ENCODE results near the gene NCOA4. TPM values are rescaled to one million over a fixed set of nuclear protein-coding genes. Genes with fewer than 3 reads are reported as not detected.
"Not testable (repeated sequence)": the region's sequence is repeated elsewhere in the genome, so short reads cannot be mapped to it uniquely, and the experiment has no call there.

Gene NCOA4
- total RNA-seq, 1 donor from 2014 or later: 191 TPM

DNA sequence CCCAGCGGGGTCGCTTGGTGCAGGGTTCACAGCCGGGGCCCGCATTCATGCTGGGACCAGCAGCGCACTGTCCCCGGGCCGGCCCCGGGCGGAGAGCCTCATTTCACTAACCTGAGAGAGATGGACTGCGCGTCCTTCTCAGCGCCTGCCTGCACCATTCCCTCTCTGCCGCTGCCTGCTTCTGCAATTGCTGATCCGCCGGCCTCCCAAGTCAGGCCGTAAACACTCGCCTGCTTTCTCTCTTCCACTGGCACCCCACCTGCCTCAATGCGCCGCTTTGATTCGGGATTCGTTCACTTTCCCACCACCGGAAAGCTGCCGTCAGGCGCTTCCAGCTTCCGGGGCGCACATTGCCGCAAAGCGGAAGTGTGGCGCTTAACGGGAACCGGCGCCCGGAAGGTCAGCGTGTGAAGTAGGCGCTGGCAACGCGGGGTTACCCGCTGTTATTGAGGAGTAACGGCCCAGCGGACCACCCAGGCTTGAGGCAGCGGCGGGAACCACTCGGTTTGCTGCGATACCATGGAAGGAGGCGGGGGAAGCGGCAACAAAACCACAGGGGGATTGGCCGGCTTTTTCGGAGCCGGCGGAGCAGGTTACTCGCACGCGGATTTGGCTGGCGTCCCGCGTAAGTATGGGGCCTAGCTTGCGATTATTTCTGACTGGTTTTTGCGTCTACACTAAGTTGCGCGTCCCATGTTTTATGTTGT is 58.2 kb downstream of the NCOA4 start, which contains the start of gene TIMM23:
Gene TIMM23, plus strand, starts transcription at position 384 of the 707 bp plus-strand sequence. Its CDS starts 136 bp downstream, at position 520.
- not testable (repeated sequence) for H3K9me3 Mint-ChIP-seq (ENCODE audit: unreplicated experiment); H3K36me3 Mint-ChIP-seq (ENCODE audit: low read depth, unreplicated experiment)
- Mint-ChIP-seq H3K27ac (ENCODE audit: unreplicated experiment) (peak within 1 kb of the TSS; percentile 96), H3K4me3 (ENCODE audit: unreplicated experiment) (peak within 1 kb of the TSS; percentile 99), H3K27me3 (ENCODE audit: unreplicated experiment) (peaks cover 11% of the 10 kb centered on the region), H3K4me1 (ENCODE audit: unreplicated experiment) (peaks cover 20% of the 10 kb centered on the region)
- peak; percentile 87 for DNase-seq (ENCODE audit: low spot score)

DNA sequence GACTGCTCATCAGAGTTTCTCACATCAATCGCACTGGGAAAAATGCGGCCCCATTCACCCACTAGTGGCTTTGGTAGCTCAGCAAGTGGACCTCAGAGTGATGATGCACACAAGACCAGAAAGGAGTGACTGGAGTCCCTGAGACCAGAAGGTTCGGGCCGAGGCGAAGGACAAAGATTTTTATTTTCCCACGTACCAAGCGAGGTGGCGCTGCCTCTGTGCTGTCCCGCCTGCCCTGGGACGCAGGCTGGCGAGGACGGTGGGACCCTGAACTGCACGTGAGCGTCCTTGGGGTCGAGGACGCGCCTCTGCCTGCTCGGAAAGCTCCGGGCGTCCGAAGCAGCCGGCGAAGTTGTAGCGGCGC is 58.7 kb downstream of the NCOA4 start:
- Mint-ChIP-seq H3K27me3 (ENCODE audit: unreplicated experiment) (peaks cover 11% of the 10 kb centered on the region), H3K27ac (ENCODE audit: unreplicated experiment) (peak overlapping the region; percentile 96), H3K4me3 (ENCODE audit: unreplicated experiment) (peak overlapping the region; percentile 99), H3K4me1 (ENCODE audit: unreplicated experiment) (peaks cover 20% of the 10 kb centered on the region)
- H3K36me3 Mint-ChIP-seq (ENCODE audit: low read depth, unreplicated experiment); H3K9me3 Mint-ChIP-seq (ENCODE audit: unreplicated experiment): not testable (repeated sequence)
- peak; percentile 20 for DNase-seq (ENCODE audit: low spot score)

DNA sequence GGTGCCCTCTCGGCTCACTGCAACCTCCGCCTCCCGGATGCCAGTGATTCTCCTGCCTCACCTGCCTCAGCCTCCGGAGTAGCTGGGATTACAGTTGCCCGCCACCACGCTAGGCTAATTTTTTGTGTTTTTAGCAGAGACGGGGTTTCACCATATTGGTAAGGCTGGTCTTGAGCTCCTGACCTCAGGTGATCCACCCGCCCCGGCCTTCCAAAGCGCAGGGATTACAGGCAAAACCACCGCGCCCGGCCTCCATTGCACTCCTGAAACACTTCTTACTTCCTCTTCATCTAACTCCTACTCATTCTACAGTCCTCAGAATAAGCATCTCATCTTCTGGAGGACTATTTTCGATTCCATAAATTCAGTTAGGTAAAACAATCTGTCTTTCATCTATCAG is 59.4 kb downstream of the NCOA4 start:
- not testable (repeated sequence) for DNase-seq (ENCODE audit: low spot score); H3K9me3 Mint-ChIP-seq (ENCODE audit: unreplicated experiment); H3K36me3 Mint-ChIP-seq (ENCODE audit: low read depth, unreplicated experiment)
- peaks cover 20% of the 10 kb centered on the region for H3K4me1 Mint-ChIP-seq (ENCODE audit: unreplicated experiment)
- peak overlapping the region; percentile 96 for H3K27ac Mint-ChIP-seq (ENCODE audit: unreplicated experiment)
- H3K27me3 Mint-ChIP-seq (ENCODE audit: unreplicated experiment): peaks cover 11% of the 10 kb centered on the region
- H3K4me3 Mint-ChIP-seq (ENCODE audit: unreplicated experiment): peak overlapping the region; percentile 47

- not testable (repeated sequence) for H3K27me3 Mint-ChIP-seq (ENCODE audit: unreplicated experiment); H3K9me3 Mint-ChIP-seq (ENCODE audit: unreplicated experiment); H3K27ac Mint-ChIP-seq (ENCODE audit: unreplicated experiment); H3K36me3 Mint-ChIP-seq (ENCODE audit: low read depth, unreplicated experiment); DNase-seq (ENCODE audit: low spot score); H3K4me3 Mint-ChIP-seq (ENCODE audit: unreplicated experiment); H3K4me1 Mint-ChIP-seq (ENCODE audit: unreplicated experiment)
Measured at GRCh38 chr10:45962686-45963452, 67.6 kb downstream of the NCOA4 start.

- H3K27me3 Mint-ChIP-seq (ENCODE audit: unreplicated experiment); H3K4me1 Mint-ChIP-seq (ENCODE audit: unreplicated experiment); DNase-seq (ENCODE audit: low spot score); H3K36me3 Mint-ChIP-seq (ENCODE audit: low read depth, unreplicated experiment); H3K4me3 Mint-ChIP-seq (ENCODE audit: unreplicated experiment); H3K9me3 Mint-ChIP-seq (ENCODE audit: unreplicated experiment); H3K27ac Mint-ChIP-seq (ENCODE audit: unreplicated experiment): not testable (repeated sequence)
Measured at GRCh38 chr10:45957928-45958327, 72.5 kb downstream of the NCOA4 start.

- not testable (repeated sequence) for H3K9me3 Mint-ChIP-seq (ENCODE audit: unreplicated experiment); H3K4me1 Mint-ChIP-seq (ENCODE audit: unreplicated experiment); H3K4me3 Mint-ChIP-seq (ENCODE audit: unreplicated experiment); H3K27me3 Mint-ChIP-seq (ENCODE audit: unreplicated experiment); DNase-seq (ENCODE audit: low spot score); H3K27ac Mint-ChIP-seq (ENCODE audit: unreplicated experiment); H3K36me3 Mint-ChIP-seq (ENCODE audit: low read depth, unreplicated experiment)
Measured at GRCh38 chr10:45956634-45957033, 73.8 kb downstream of the NCOA4 start.

Other genes with a start within 250 kb of the NCOA4 start
- gene AGAP4, start 183.1 kb downstream of the NCOA4 start, total RNA-seq (ENCODE audit: unreplicated experiment): 30.4 TPM
- gene TIMM23, start 58.1 kb downstream of the NCOA4 start, total RNA-seq (ENCODE audit: unreplicated experiment): 57.9 TPM
- gene MSMB, start 15.6 kb upstream of the NCOA4 start, total RNA-seq (ENCODE audit: unreplicated experiment): not detected

Data from endothelial cell (in vitro differentiated cells).